DOHH2 (cell line): Measurements from ENCODE around the gene ITGB1BP2.
"Not testable (repeated sequence)": the region's sequence is repeated elsewhere in the genome, so short reads cannot be mapped to it uniquely, and the experiment has no call there.

Experiments used
- EZH2phosphoT487 ChIP-seq: fragments of 200-600 bp; sonication (generic); IDR thresholded peaks from 2 replicates; pipeline ENCODE4 v1.6.1; 2017; ENCODE audit warnings: borderline replicate concordance, mild to moderate bottlenecking, antibody characterized with exemption, low read length, moderate library complexity, mixed read lengths
- TF ChIP-seq, protein P1 (sequence below): fragments of 200-600 bp; sonication (generic); IDR thresholded peaks from one replicate; pipeline ENCODE4 v1.5.1; 2014; ENCODE audit warnings: antibody characterized with exemption, mild to moderate bottlenecking, low read depth, low read length; ENCODE audit not compliant: poor library complexity, severe bottlenecking

DNA sequence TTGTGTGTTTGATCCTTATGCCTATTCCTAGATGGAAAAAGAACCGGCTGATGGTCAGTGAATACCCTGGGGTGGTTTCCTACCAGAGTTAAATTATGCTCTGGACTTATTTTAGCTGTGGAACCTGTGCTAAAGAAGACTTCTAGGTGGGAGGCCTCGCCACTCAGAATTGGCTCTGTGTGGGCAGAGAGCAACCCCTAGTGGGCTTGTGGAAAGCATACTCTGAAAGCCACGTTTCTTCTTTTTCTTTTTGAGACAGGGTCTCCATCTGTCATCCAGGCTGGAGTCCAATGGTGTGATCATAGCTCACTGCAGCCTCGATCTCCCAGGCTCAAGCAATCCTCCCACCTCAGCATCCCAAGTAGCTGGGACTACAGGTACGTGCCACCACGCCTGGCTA lies 48.3 kb downstream of the ITGB1BP2 start:
- TF ChIP-seq, protein P1, sequence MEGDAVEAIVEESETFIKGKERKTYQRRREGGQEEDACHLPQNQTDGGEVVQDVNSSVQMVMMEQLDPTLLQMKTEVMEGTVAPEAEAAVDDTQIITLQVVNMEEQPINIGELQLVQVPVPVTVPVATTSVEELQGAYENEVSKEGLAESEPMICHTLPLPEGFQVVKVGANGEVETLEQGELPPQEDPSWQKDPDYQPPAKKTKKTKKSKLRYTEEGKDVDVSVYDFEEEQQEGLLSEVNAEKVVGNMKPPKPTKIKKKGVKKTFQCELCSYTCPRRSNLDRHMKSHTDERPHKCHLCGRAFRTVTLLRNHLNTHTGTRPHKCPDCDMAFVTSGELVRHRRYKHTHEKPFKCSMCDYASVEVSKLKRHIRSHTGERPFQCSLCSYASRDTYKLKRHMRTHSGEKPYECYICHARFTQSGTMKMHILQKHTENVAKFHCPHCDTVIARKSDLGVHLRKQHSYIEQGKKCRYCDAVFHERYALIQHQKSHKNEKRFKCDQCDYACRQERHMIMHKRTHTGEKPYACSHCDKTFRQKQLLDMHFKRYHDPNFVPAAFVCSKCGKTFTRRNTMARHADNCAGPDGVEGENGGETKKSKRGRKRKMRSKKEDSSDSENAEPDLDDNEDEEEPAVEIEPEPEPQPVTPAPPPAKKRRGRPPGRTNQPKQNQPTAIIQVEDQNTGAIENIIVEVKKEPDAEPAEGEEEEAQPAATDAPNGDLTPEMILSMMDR, result not testable (repeated sequence)
- TF ChIP-seq EZH2phosphoT487, result not testable (repeated sequence)
